GM18870 (cell line): ENCODE data around the gene STS.

Experiments
- ATAC-seq: cut with Tn5 transposase; IDR thresholded peaks from one replicate; pipeline ENCODE4 v1.9.1; 2021; ENCODE audit warnings: moderate library complexity; ENCODE audit not compliant: unreplicated experiment

The STS gene

DNA sequence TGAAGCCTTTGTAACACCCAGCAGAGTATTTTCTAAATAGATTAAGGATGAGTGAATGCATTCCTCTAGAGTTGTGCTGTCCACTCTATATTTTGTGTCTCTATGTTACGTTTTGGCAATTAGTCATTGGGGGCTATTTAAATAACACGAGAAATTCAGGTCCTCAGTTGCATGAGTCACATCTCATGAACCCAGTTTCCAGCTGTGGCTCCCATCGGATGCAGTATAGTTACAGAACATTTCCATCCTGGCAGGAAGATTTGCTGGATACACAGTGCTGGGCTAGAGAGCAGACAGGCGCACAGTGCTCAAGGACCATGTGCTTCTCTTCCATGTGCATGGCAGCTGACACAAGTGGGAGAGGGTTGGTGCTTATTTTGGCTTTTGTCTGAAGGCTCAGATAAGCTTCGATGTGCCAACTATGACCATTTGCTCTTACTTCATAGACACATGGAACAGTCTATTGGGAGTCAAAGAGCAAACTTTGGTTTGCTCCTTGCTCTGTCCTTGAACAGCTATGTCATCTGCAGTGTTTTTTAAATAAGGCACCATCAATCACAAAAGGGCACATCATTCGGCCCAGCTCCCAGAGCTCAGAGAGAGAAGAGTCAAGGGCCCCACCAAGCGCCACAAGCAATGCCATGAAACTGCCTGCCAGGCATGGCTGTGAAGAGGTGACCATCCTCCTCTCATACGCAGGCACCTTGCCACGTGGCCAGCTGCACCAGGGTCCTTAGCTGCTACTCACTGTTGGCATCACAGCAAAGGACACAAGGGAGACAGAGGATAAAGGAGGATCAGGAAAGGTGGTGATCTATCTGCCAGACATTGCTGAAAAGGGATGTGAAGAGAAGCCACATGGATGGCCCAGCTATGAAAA is 8.1 kb upstream of the STS start:
- no peak for ATAC-seq

DNA sequence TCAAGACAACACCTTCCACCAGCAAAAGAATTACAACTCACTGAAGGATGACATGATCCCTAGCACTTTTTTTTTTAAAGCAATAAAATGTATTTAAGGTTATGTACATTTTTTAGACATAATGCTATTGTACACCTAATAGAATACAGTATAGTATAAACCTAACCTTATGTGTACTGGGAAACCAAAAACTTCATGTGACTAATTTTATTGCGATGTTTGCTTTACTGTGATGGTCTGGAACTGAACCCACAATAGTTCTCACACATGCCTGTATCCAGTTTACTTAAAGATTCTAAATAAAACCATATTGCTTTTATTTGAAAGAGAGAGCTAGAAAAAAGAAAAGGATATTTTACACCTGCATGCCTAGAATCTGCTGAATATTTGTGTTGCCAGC is 4.4 kb upstream of the STS start:
- no peak for ATAC-seq

DNA sequence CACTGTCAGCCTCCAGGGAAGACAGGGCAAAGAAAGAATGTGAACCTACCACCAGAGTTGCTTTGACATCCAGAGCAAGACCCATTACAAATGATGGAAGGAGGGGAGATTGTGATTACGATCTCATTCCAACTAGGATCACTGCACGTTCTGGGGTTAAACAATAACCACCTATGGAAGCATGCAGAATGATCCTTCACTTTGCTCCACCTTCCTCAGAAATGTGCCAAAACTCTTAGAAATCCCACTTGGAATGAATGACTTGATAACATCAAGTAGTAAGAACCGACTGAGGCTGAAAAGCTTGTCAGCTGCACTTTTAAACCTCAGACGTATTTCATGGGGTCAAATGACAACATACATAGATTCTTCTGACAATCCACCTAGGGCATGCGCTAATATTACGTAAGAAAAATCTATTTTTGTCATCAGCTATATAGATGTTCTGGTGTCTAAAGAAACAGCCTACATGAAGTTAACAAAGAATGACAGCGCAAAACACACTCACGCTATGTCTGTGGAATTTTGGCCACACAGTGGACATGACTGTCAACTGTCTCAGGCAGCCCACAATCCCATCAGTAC is 3.5 kb upstream of the STS start:
- ATAC-seq = no peak

DNA sequence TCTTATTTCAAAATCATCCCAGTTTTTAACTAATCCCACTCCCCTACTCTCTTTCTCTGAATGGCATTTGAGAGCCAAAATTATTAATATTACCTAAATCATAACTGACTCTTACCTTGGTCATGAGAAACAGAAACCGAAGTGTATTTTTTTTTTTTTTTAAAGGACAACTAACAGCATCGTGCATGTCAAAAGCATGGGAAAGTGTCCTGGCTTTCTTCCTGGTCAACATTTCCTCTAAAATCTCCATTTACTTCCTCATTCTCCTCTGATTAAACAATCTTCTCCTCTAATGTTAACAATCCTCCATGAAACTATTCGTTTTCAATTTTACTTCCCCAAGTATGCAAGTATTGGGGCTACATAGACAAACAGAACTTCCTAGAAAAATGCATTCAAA is 2.1 kb upstream of the STS start:
- no peak for ATAC-seq

DNA sequence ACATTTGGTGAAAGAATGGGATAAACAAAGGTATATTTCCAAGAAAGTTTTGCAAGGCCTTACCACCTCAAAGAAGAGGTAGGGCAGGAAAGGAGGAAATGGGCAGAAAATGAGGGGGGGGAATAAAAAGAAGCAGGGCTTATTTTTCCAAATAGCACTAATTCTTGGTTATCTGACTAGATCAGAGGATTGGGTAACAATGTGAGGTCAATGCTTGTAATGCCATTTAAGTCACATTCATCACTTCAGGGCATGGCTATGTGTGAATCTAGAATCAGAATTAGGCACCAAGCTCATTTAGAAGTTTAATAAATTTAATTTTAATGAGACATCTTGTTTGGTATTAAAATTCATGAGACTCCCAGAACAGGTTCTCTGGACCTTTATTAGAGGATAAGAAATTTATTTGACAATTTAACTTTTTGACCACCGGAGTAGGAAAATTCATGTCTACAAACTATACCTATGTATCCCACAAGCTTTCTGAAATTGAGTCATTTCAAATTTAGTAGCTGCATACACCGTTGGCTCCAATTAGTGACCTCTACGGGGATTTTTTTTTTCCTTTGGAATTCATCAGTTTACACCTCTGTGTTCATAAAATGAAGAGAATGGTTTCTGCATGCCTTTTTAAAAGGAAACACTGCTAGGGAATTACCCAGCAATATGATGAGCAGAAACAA is 1.4 kb upstream of the STS start:
- no peak for ATAC-seq

DNA sequence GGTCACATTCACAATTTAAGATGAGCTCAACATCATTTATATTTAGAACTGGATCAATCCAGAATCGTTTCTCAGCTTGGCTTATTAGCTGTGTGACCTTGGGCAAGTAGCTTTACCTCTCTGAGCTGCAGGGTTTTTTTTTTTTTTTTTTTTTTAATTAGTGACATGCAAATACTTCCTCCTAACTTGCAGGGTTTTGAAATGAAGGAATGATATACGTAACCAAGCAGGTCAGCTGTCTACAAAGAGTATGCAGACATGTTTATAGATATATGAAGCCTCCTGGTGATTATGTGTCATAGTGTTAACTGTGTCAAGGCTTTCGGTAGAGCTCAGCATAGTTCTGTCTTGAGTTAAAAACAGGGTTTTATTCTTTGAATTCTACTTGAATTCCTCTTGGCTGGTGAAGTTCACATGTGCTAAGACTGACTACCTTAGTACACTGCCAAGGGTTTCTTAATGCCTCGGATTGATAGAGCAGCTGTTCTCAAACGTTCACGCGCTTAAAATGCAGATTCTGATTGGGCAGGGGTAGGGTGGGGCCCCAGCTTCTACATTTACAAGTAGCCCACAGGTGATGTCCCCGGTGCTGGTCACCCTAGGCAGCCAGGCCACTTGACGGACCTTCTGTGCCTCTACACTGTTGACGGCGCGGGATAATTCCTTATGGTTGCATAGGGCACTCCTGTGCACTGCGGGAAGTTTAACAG is 654 bp upstream of the STS start:
- peak; percentile 25 for ATAC-seq

DNA sequence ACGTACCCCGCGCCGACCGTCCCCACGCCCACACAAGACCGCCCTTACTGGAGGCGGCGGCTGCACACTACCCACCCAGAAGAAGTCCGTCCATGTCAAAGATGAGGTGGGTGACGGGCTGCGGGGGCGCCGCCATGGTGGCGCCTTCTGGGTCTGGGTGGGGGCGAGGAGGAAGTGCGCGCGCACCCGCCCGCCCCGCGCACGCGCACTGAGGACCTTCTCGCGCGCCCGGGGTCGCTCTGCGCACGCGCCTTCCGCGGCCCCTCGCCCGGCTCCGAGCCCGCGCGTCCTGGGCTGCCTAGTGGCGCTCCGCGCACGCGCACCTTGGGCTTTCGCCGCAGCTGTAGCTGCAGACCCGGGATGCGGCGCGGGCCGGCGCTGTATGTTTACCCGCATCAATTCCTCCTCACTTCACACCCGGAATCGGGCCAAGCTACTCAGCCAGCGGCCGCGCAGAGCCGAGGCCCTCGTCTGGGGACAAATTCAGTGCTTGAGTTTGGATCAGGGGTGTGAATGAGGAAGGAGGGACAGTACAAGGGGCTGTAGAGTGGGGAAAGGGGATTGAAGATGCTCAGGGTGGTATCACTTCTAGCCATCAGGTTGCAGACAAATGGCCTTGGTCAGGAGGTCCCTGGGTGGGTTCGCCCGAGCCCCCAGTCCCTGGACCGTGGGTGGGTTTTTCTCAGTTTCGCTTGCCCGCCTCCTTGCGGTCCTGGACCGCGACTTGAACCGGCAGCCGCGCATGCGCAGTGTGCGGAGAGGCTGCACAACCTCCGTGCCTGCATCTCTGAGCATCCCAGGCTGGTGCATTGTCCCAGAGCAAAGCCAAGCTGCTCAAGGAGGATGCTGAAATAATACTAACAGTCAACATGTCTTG is 704 bp downstream of the STS start, which contains the start of gene PUDP:
Gene PUDP (minus strand): TSS at position 176 of the 877 bp plus-strand sequence. CDS start 40 bp downstream, at position 136.
- peak; percentile 60 for ATAC-seq

DNA sequence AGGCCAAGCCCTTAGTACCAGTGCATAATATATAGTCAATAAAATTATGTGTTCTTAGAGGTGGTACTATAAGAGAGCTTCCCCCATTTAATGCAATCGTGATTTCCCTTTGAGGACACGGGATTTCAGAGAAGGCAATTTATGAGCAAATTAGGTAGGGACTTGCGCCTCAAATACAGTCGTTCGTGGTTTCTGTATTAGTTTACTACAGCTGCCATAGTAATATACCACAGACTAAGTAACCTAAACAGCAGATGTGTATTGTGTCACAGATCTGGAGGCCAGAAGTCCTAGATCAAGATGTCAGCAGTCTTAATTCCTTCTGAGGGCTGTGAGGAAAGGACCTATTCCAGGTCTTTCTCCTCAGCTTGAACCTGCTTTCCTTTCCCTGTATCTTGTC is 1.9 kb downstream of the STS start:
- no peak for ATAC-seq

DNA sequence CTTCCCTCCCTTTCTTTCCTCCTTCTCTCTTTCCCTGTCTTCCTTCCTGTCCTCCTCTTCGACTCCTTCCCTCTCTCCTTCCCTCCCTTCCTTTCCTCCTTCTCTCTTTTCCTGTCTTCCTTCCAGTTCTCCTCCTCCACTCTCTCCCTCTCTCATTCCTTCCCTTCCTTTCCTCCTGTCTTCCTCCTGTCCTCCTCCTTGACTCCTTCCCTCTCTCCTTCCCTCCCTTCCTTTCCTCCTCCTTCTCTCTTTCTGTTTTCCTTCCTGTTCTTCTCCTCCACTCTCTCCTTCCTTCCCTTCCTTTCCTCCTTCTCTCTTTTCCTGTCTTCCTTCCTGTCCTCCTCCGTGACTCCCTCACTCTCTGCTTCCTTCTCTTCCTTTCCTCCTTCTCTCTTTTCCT is 5.7 kb downstream of the STS start:
- ATAC-seq = no peak

DNA sequence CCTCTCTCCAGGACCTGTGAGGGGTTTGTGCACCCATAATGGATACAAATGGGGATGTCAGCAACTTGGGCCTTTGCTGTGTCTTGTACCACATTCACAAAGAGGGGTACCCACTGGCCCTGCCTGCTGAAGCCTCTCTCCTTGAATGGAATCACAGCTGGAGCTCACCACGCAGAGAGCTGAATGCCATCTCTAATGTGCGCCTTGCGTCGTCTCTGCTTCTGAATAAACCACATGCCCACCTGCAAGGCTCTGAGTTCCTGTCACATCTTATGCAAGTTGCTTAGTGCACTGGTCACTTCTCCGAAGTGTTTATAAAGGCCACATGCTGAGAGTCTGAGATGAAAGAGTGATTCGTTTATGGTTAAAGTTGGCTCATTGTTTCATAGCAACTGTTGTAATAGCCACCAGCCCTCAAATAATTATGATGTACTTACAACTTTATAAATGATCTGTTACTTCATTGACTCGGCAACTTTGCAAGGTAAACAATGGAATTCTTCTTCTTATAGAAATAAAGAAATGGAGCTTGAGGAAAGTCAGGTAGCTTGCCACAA is 6.6 kb downstream of the STS start:
- ATAC-seq = no peak

DNA sequence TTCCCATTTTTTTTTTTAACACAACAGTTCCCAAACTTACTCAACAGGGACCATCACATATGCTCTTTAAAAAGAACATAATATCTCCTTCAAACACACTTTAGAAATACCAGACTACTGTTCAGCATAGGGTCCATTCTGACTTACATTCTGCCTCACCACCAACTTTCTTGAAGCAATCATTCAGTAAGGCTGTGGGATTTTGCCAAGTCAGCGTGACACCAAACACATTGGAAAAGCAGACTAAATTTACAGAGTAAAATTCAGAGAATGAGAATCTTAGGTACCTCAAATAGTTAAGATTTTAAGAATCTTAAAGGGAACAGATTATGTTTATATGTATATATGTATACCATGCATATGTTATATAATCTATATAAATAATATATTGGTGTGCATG is 7.7 kb downstream of the STS start:
- ATAC-seq = no peak

DNA sequence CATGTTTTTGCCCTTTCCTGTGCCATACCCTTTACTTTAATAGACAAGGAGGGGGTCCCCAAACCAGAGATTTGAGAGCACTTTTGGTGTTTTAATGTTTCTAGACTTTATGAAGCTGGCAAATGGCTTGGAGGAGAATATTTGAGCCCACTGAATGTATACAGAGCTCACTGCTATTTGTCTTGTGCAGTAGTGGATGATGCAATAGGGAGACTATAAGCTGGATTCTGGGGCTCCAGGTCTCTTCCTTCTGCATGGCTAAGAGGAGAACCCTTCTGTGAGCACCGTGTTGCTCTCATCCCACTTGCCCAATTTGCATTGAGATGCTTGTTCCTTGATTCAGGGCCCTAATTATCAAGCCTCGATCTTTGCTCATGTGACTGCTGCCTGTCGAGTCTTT is 9.4 kb downstream of the STS start:
- ATAC-seq = no peak

DNA sequence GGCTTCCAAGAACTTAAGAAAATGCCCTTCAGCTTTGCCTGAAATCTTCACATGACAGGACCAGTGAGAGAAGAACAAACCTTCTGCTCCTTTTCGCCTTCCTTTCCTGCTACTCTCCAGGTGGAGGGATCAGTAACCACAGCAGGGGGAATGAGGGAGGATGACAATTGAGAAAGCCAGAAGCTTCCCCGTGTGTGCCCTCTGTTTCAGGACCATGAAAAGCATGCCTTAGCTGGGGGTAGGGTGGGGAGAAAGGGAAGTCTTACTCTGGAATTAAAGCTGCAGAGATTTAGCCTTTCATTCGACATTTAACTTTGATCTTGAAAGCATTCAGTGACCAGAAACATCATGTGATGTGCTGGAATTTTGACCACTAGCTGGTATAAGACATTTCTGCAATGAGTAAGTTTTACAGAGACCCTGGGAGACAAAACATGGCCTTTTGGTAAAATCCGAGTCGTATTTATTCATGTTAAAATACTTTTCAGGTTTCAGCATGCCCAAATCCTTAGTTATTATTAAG is 11.0 kb downstream of the STS start:
- ATAC-seq = no peak

DNA sequence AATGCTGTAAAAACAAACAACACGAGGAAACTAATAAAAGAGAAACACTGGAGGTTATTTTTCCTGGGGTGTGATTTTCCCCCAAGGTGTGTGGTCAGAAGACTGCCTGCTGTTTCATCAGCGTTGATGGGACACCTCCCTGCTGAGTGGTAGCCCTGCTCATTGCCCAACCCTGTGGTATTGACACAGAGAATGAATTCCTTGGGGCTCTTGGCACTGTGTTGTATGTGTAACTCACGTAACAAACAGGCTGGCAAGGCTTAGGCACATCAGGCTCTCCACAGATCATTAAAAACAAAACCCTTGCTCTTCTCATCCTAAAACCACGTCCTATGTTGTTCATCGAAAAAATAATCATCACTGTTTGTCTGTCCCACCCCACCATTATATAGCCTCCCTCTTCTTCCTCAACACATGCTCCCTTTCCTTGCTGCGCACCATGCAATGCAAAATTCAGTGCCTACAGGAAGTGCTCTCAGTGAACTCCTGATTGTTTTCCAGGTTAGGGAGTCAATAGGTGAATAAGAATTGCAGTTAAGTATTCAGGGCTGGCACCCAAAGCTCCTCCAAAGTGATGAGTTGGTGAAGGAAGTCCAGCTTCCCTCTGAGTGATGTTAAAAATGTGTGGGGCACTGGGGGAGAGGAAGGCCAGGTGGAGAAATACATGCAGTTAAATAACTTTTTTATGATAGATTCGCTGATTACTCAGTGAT is 11.8 kb downstream of the STS start:
- no peak for ATAC-seq

DNA sequence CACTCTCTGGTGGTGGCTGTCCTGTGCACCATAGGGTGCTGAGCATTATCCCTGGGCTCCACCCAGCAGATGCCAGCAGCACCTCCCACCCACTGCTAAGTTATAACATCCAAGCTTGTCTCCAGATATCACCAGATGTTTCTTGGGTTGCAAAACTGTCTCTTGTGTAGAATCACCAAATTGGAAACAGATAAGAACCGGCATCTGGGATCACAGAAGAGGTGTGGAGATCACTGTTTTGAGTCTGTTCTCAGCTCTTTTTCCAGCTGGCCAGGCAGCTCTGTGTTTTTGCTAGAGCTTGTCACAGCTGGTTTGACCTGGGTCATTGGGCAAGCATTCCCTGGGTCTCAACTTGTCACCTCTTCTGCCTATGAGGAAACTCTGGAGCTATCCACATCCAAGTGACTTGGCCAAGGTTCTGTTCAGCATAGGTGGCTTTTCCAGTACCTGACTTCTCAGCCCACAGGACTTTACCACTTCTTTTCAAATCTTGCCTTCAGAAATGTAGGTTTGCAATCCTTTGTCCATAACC is 15.7 kb downstream of the STS start:
- no peak for ATAC-seq

DNA sequence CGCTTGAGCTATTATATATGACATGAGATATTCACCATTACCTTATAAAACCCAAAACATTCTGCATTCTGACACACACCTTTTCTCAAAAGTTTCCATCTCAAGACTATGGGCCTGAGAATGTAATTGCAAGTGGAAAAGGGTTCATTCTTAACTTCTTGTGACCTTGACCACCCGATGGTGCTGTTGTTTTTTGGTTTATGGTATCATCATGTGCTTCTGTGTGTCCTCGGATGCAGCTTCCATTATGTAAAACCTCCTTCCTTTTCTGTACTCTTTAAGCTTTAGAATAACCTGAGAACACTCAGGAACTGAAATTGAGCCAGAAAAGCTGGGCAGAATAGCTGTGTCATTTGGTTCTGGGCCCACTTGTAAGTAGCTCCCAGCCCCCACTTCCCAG is 16.7 kb downstream of the STS start:
- no peak for ATAC-seq

DNA sequence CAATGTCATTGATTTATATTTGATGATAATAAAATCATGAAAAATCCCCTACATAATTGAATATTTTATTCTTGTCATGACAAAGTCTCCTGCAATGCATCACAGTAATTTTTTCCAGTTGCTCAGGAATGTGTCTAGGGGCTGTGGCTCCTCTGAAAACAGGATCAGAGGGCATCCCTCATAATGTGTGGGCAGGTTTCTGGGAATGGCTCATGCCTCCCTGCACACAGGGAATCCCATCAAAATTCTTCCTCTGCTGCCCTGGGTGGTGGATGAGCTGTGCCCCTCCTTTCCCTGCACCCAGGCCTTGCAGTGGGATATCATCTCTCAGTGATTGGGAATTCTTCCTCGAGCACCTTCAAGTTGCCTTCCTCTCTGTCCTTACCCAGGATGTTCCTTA is 20.9 kb downstream of the STS start:
- no peak for ATAC-seq

DNA sequence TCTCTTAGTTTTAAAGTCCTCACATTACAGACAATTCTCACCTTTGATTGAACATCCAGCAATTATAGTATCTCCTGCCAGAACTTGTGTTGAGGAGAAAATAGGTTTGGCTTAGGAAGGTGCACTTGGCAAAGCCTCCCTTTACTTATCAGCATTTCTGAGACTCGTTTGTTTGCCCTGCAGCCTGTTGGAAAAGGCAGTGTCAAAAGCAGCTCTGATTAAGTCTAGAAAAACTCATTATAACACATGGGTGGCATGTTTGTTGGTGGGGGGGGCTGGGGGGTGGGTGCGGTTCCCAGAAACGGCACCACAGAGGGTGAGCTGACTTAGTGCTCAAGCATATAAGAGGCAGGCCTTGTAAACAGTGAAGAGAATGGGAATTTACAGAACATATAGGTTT is 22.1 kb downstream of the STS start:
- ATAC-seq = no peak

DNA sequence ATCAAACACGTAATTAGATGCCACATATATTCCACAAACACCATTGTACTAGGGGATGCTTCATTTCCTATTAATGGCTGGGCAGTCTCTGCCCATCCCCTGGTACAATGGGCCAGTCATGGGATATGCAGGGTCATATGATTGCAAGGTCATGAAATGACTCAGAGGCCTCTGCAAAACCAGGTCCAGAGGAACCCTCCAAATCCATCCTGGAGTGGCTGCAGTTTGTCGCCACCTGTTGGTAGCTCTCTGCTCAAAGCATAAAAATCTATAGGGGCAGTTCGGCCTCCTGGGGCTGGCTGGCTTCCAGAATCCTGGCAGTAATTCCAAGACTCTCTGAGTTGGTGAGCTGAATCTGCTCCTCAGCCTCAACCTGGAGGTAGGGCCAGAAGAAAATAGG is 23.4 kb downstream of the STS start:
- no peak for ATAC-seq
